Mesenchymal stem cell (in vitro differentiated cells and primary cell): ENCODE measurements around the gene KCNQ5.

Source experiments
- DNase-seq: peaks from one replicate; pipeline ENCODE4 v3.0.0-alpha.2; 2013
- H2AFZ ChIP-seq: one replicate; pipeline ENCODE4 v1.6.1; 2013; ENCODE audit warnings: low read depth, mild to moderate bottlenecking, control low read depth, inconsistent platforms, low read length, moderate library complexity
- H2AK5ac ChIP-seq: 2 replicates; pipeline ENCODE4 v1.6.1; 2013; ENCODE audit warnings: low read length, moderate library complexity, mild to moderate bottlenecking, inconsistent platforms; ENCODE audit not compliant: severe bottlenecking
- H2BK120ac ChIP-seq: one replicate; pipeline ENCODE4 v1.6.1; 2013; ENCODE audit warnings: low read depth, mild to moderate bottlenecking, inconsistent platforms, low read length, moderate library complexity
- H2BK12ac ChIP-seq, 2 experiments: one replicate each; pipeline ENCODE4 v1.6.1; 2013; ENCODE audit warnings: inconsistent platforms in 2 of 2, low read length in 2 of 2, mild to moderate bottlenecking in 2 of 2, moderate library complexity in 2 of 2, control low read depth in 1 of 2
- H2BK15ac ChIP-seq: one replicate; pipeline ENCODE4 v1.6.1; 2013; ENCODE audit warnings: mild to moderate bottlenecking, low read depth, inconsistent platforms; ENCODE audit not compliant: poor library complexity, severe bottlenecking
- H2BK5ac ChIP-seq: 2 replicates; pipeline ENCODE4 v1.6.1; 2013; ENCODE audit warnings: low read depth, mild to moderate bottlenecking, low read length, control low read depth, inconsistent platforms; ENCODE audit not compliant: poor library complexity, severe bottlenecking
- H3K14ac ChIP-seq, 2 experiments: one replicate each; pipeline ENCODE4 v1.6.1; 2013; ENCODE audit warnings: inconsistent platforms in 2 of 2, low read length in 2 of 2, control low read depth in 1 of 2, mild to moderate bottlenecking in 1 of 2, moderate library complexity in 1 of 2
- H3K18ac ChIP-seq, 2 experiments: one replicate each; pipeline ENCODE4 v1.6.1; 2013; ENCODE audit warnings: inconsistent platforms in 2 of 2, low read length in 2 of 2, control low read depth in 1 of 2, low read depth in 1 of 2, mild to moderate bottlenecking in 1 of 2
- H3K23ac ChIP-seq, 2 experiments: one replicate each; pipeline ENCODE4 v1.6.1; 2013; ENCODE audit warnings: inconsistent platforms in 2 of 2, low read length in 2 of 2, mild to moderate bottlenecking in 2 of 2, moderate library complexity in 2 of 2, control low read depth in 1 of 2
- H3K27ac ChIP-seq: 2 replicates; pipeline ENCODE4 v1.5.1; 2013; ENCODE audit warnings: mild to moderate bottlenecking, moderate library complexity, low read length, control low read depth, inconsistent platforms; ENCODE audit not compliant: poor library complexity, severe bottlenecking
- H3K27me3 ChIP-seq, 2 experiments: 2 replicates each; pipeline versions ENCODE4 v1.6.1 to v1.7.0; 2013; ENCODE audit warnings: low read length in 2 of 2, mild to moderate bottlenecking in 2 of 2, moderate library complexity in 2 of 2, control low read depth in 1 of 2, inconsistent platforms in 1 of 2; ENCODE audit not compliant: control insufficient read depth in 1 of 2, insufficient read depth in 1 of 2
- H3K36me3 ChIP-seq, 2 experiments: 2 replicates each; pipeline versions ENCODE4 v1.6.1 to v1.7.0; 2013; ENCODE audit warnings: low read length in 2 of 2, control low read depth in 1 of 2, inconsistent platforms in 1 of 2, low read depth in 1 of 2, mild to moderate bottlenecking in 1 of 2; ENCODE audit not compliant: insufficient read depth in 2 of 2, control insufficient read depth in 1 of 2
- H3K4ac ChIP-seq, 2 experiments: one replicate each; pipeline ENCODE4 v1.6.1; 2013; ENCODE audit warnings: inconsistent platforms in 2 of 2, low read length in 2 of 2, mild to moderate bottlenecking in 2 of 2, moderate library complexity in 2 of 2, control low read depth in 1 of 2, low read depth in 1 of 2
- H3K4me1 ChIP-seq: 2 replicates; pipeline ENCODE4 v1.6.1; 2013; ENCODE audit warnings: low read depth, low read length, control low read depth; ENCODE audit not compliant: control insufficient read depth, insufficient read depth
- H3K4me2 ChIP-seq: 2 replicates; pipeline ENCODE4 v1.6.1; 2013; ENCODE audit warnings: low read length, mild to moderate bottlenecking, inconsistent platforms; ENCODE audit not compliant: poor library complexity, severe bottlenecking
- H3K4me3 ChIP-seq, 2 experiments: 2 replicates each; pipeline versions ENCODE4 v1.5.1 to v1.7.0; 2013; ENCODE audit warnings: low read length in 2 of 2, mild to moderate bottlenecking in 2 of 2, control low read depth in 1 of 2, low read depth in 1 of 2; ENCODE audit not compliant: insufficient read depth in 1 of 2
- H3K79me1 ChIP-seq: replicated peaks from 2 replicates; pipeline ENCODE4 v1.6.1; 2013; ENCODE audit warnings: mild to moderate bottlenecking, control low read depth, low read length, inconsistent platforms; ENCODE audit not compliant: poor library complexity, severe bottlenecking
- H3K9ac ChIP-seq: 2 replicates; pipeline ENCODE4 v1.7.0; 2013; ENCODE audit warnings: mild to moderate bottlenecking, low read length, moderate library complexity
- H3K9me3 ChIP-seq: 2 replicates; pipeline ENCODE4 v1.7.0; 2013; ENCODE audit warnings: mild to moderate bottlenecking, low read length; ENCODE audit not compliant: control insufficient read depth
- H4K8ac ChIP-seq: one replicate; pipeline ENCODE4 v1.6.1; 2013; ENCODE audit warnings: inconsistent platforms, mild to moderate bottlenecking, low read length, moderate library complexity
- H4K91ac ChIP-seq: one replicate; pipeline ENCODE4 v1.6.1; 2013; ENCODE audit warnings: mild to moderate bottlenecking, low read length, inconsistent platforms
- WGBS: methylation state at CpG from one replicate; pipeline ENCODE4 v1.1.7; 2013; ENCODE audit warnings: mixed read lengths; 5-methylcytosine and 5-hydroxymethylcytosine counted together

The KCNQ5 gene

DNA sequence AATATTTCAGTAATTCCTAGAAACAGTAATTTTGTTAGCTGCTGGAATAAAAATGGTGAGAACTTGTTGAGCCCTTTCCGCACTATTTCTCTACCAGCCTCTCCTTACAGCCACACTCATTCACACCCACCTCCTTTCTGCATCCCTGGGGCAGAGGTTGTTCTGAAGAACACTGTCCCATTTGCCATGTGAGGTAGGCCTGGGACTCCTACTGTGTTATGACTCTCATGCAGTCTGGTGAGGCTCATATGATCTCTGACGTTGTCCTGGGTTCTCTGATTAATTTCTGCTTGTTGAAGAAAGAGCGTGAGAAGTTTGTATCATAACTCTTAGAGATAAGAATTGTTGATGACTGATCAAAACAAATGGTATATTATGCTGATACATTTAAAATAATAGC, 4.1 kb upstream of the KCNQ5 start:
- Histone ChIP-seq H3K23ac (no peak overlapping the region), H3K9me3 (no peaks in the 10 kb centered on the region), H2BK120ac (no peak overlapping the region), H3K4me2 (no peak overlapping the region), H4K91ac (no peak overlapping the region), H3K4me3 (no peak overlapping the region), H2AK5ac (no peak overlapping the region), H2BK5ac (no peak overlapping the region), H2BK12ac (no peak overlapping the region), H4K8ac (no peak overlapping the region), H3K27me3 (peaks cover 40 to 48% of the 10 kb centered on the region in 2 experiments), H3K79me1 (no peaks in the 10 kb centered on the region), H2AFZ (no peak overlapping the region), H3K4me1 (peaks cover 22% of the 10 kb centered on the region), H3K9ac (no peak overlapping the region), H3K36me3 (no peaks in the 10 kb centered on the region), H3K14ac (no peak overlapping the region), H2BK15ac (no peak overlapping the region), H3K4ac (no peak overlapping the region), H3K27ac (no peak overlapping the region), H3K18ac (no peak overlapping the region)
- peak; percentile 44 for DNase-seq
- 83% methylated on average over 2 of the region's 3 CpGs for WGBS

DNA sequence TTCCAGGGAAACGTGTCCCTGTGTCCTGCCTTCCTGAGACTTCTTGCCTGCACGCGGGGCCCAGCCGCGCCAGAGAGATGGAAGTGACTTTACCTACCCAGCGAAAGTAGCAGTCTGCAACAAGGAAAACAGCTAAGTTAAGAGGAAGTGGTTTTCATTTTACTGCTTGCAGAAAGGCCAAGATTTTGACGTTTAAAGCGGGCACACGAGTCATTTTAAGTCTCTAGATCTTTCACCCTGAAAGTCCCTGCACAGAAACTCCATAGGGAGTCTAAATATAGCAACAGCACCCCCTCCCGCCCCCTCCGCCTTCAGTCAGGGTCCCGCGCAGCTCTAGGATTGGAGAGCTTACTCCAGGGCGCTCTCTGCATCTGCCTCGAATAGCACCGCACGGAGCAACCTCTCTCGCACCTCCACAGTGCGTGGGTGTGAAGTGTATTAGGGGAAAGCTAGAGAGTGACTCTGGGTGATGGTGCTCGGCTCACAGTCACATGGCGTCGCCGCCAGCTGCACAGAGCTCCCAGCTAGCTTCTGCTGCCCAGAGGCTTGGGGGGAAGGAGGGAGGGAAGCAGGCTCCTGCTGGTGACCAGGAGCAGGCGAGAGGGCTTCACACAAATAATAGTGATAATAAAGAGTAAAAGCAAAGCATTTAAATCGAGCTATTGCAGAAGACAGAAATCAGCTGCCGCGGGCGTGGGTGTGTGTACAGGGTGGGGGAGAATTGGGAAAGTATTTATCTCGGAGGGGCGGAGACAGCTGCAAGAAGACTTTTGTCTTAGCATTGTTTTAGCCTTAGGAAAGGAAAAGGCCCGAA, 1.8 kb upstream of the KCNQ5 start:
- no peak overlapping the region for H4K91ac ChIP-seq
- H2AK5ac ChIP-seq = no peak overlapping the region
- no peak overlapping the region for H3K14ac ChIP-seq
- peak overlapping the region in 1 of 2 experiments; percentile 59 for H3K23ac ChIP-seq
- H3K27me3 ChIP-seq = peaks cover 48 to 70% of the 10 kb centered on the region in 2 experiments
- peak overlapping the region in 1 of 2 experiments; percentile 28 for H3K18ac ChIP-seq
- 11% methylated on average over 30 of the region's 31 CpGs for WGBS
- no peak overlapping the region for H3K27ac ChIP-seq
- no peak overlapping the region for H2BK12ac ChIP-seq
- H3K4me3 ChIP-seq = peak overlapping the region in 1 of 2 experiments; percentile 72
- DNase-seq = peak; percentile 49
- H2AFZ ChIP-seq = peak overlapping the region; percentile 66
- no peak overlapping the region for H3K9ac ChIP-seq
- no peak overlapping the region for H2BK120ac ChIP-seq
- H3K4ac ChIP-seq = no peak overlapping the region
- H3K4me2 ChIP-seq = peak overlapping the region; percentile 58
- H3K79me1 ChIP-seq = no peaks in the 10 kb centered on the region
- no peaks in the 10 kb centered on the region for H3K9me3 ChIP-seq
- H4K8ac ChIP-seq = no peak overlapping the region
- H3K36me3 ChIP-seq = no peaks in the 10 kb centered on the region
- H3K4me1 ChIP-seq = peaks cover 27% of the 10 kb centered on the region
- H2BK15ac ChIP-seq = no peak overlapping the region
- no peak overlapping the region for H2BK5ac ChIP-seq

DNA sequence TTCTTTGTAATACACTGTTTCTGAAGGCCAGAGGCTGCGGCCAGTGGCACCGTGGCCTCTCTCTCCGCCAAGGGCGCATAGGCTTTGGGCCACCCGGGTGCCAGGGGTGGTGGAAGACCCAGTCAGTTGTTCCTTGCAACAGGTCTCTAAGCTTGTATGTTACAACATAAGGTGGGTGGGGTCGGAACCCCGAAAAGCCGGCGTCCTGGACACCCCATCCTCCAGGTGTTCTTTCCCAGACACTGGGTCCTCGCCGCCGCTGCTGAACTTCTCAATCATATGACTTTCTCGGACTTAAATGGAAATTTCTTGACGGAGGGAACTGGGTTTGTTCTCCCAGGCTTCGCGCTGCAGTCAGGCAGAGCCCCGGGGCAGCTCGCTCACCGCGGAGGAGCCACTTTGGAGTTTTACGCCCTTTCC, 983 bp upstream of the KCNQ5 start:
- no peak overlapping the region for H3K27ac ChIP-seq
- H2AFZ ChIP-seq = no peak overlapping the region
- H3K4ac ChIP-seq = no peak overlapping the region
- H3K4me3 ChIP-seq = peak overlapping the region in 1 of 2 experiments; percentile 72
- H3K23ac ChIP-seq = no peak overlapping the region
- H3K9me3 ChIP-seq = no peaks in the 10 kb centered on the region
- no peak overlapping the region for H3K14ac ChIP-seq
- H3K27me3 ChIP-seq = peaks cover 48 to 69% of the 10 kb centered on the region in 2 experiments
- H4K91ac ChIP-seq = no peak overlapping the region
- H3K36me3 ChIP-seq = no peaks in the 10 kb centered on the region
- WGBS = 18% methylated on average over 16 of the region's 21 CpGs
- peaks cover 27% of the 10 kb centered on the region for H3K4me1 ChIP-seq
- H3K9ac ChIP-seq = no peak overlapping the region
- no peak overlapping the region for H2BK12ac ChIP-seq
- H3K79me1 ChIP-seq = no peaks in the 10 kb centered on the region
- H3K4me2 ChIP-seq = peak overlapping the region; percentile 92
- H2BK5ac ChIP-seq = no peak overlapping the region
- H3K18ac ChIP-seq = peak overlapping the region in 1 of 2 experiments; percentile 2
- peak; percentile 28 for DNase-seq
- no peak overlapping the region for H2BK15ac ChIP-seq
- H4K8ac ChIP-seq = no peak overlapping the region
- H2AK5ac ChIP-seq = no peak overlapping the region
- H2BK120ac ChIP-seq = no peak overlapping the region

DNA sequence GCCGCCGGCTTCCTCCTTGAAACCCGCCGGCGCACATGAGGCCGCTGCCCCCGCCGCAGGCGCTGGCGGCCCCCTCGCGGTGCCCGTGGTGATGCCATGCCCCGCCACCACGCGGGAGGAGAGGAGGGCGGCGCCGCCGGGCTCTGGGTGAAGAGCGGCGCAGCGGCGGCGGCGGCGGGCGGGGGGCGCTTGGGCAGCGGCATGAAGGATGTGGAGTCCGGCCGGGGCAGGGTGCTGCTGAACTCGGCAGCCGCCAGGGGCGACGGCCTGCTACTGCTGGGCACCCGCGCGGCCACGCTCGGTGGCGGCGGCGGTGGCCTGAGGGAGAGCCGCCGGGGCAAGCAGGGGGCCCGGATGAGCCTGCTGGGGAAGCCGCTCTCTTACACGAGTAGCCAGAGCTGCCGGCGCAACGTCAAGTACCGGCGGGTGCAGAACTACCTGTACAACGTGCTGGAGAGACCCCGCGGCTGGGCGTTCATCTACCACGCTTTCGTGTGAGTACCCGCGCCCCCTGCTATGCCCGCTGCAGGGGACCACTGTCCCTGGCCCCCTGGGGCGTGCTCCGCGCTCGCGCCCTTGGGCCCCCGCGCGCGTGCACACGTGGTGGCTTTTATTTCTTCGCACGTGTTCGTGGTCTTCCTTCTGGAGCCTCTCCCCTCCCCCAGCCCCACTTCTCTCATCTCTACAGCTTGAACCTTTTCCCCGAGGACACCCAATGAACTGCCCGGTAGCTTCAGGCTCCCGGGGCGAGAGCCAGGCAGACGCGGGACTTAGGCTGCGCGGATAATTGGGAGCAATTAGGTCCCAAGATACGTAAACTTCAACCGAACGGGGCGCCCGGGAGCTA, 453 bp downstream of the KCNQ5 start:
- Histone ChIP-seq H3K4me3 (peak overlapping the region; percentile 53 to 72), H4K91ac (no peak overlapping the region), H3K4ac (no peak overlapping the region), H3K9me3 (no peaks in the 10 kb centered on the region), H3K79me1 (no peaks in the 10 kb centered on the region), H3K14ac (peak overlapping the region in 1 of 2 experiments; percentile 36), H2BK12ac (no peak overlapping the region), H3K4me2 (peak overlapping the region; percentile 92), H3K23ac (peak overlapping the region in 1 of 2 experiments; percentile 9), H3K9ac (no peak overlapping the region), H2BK5ac (no peak overlapping the region), H3K4me1 (peaks cover 27% of the 10 kb centered on the region), H2BK120ac (no peak overlapping the region), H3K27me3 (peaks cover 56 to 81% of the 10 kb centered on the region in 2 experiments), H2AK5ac (no peak overlapping the region), H2BK15ac (no peak overlapping the region), H3K27ac (no peak overlapping the region), H3K18ac (no peak overlapping the region), H3K36me3 (no peaks in the 10 kb centered on the region), H2AFZ (no peak overlapping the region), H4K8ac (no peak overlapping the region)
- peak; percentile 43 for DNase-seq
- under 1% methylated on average over 80 of the region's 89 CpGs for WGBS
